Kidney epithelial cell (primary cell): ENCODE results near the gene MAN1A2. TPM values are rescaled to one million over a fixed set of nuclear protein-coding genes. Genes with fewer than 3 reads are reported as not detected.

Experiments
- DNase-seq: peaks from one replicate; pipeline ENCODE4 v3.0.0-alpha.2; 2010; ENCODE audit warnings: low read depth
- H3K27me3 ChIP-seq: 2 replicates; pipeline ENCODE4 v1.6.0; 2011; ENCODE audit warnings: low read length; ENCODE audit not compliant: control insufficient read depth, insufficient read depth
- H3K36me3 ChIP-seq: 2 replicates; pipeline ENCODE4 v1.5.1; 2011; ENCODE audit warnings: low read length; ENCODE audit not compliant: control insufficient read depth, insufficient read depth
- H3K4me3 ChIP-seq: 2 replicates; pipeline ENCODE4 v1.5.1; 2011; ENCODE audit warnings: low read depth, mild to moderate bottlenecking, control low read depth, low read length
- total RNA-seq: library from RNA; depleted of rRNA; stranded (reverse); fragments of >200 nt; gene quantifications from 2 replicates; pipeline ENCODE4 v1.2.3, GENCODE V29; 2015
- TF ChIP-seq, protein P1 (sequence below): IDR thresholded peaks from 2 replicates; pipeline ENCODE4 v1.5.1; 2011; ENCODE audit warnings: mild to moderate bottlenecking, moderate library complexity, low read length, control low read depth, inconsistent platforms; ENCODE audit not compliant: insufficient read depth, poor library complexity, severe bottlenecking

The MAN1A2 gene
- total RNA-seq, 1 donor from 2014 or later, result 22.0 TPM

DNA sequence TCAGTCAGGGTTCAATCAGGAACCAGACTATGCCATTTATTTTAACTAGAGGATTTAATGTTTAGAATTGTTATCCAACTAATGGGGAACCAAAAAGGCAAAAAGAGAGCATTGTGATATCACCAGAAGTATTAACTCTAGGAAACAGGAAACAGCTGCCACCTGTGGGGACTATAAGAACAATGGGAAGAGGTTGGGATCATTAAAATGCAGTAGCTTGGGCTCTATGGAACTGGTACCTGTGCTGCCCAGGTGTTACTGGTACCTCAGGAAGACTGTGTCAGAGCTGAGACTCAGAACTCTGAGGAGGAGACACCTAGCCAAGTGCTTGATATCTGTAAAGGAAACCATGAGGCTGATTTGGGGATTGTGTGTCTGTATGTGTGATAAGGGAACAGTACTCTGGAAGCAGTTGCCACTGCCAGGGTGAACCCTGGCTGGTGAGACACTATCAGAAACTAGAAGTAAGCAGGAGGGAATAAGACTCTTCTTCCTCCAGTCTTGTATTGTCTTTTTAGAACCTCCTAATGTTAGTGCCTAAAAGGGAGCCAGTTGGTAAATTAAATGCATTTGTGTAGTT, 49.4 kb downstream of the MAN1A2 start:
- TF ChIP-seq, protein P1, sequence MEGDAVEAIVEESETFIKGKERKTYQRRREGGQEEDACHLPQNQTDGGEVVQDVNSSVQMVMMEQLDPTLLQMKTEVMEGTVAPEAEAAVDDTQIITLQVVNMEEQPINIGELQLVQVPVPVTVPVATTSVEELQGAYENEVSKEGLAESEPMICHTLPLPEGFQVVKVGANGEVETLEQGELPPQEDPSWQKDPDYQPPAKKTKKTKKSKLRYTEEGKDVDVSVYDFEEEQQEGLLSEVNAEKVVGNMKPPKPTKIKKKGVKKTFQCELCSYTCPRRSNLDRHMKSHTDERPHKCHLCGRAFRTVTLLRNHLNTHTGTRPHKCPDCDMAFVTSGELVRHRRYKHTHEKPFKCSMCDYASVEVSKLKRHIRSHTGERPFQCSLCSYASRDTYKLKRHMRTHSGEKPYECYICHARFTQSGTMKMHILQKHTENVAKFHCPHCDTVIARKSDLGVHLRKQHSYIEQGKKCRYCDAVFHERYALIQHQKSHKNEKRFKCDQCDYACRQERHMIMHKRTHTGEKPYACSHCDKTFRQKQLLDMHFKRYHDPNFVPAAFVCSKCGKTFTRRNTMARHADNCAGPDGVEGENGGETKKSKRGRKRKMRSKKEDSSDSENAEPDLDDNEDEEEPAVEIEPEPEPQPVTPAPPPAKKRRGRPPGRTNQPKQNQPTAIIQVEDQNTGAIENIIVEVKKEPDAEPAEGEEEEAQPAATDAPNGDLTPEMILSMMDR, result no peak
- H3K36me3 ChIP-seq, result no peaks in the 10 kb centered on the region
- DNase-seq, result no peak

DNA sequence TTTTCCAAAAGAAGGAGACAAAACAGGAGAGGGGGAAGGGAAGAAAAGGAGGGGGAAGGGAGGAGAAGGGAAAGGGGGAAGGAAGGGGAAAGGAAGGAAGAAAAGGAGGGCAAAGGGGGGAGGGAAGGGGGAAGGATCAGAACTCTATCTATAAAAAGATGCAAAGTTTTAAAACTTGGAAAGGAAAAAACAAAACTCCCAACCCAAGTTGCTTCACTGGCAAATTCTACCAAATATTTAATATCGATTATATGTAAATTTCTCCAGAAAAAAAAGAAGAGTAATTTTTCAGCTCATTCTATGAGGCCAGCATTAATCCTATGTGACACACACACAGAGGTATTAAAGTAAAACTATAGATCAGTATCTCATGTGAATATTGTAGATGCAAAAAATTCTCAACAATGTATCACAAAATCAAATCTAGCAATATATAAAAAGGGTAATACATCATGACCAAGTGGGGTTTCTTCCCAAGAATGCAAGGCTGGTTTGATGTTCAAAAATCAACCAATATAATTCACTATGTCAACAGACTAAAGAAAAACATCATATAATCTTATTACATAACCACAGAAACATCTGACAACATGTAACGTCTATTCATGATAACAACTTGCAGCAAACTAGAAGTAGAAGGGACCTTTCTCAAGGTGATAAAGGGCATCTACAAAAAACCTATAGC, 57.9 kb downstream of the MAN1A2 start:
- DNase-seq, result no peak
- no peaks in the 10 kb centered on the region for H3K36me3 ChIP-seq
- TF ChIP-seq, protein P1, result no peak
- H3K4me3 ChIP-seq, result no peak overlapping the region
- no peaks in the 10 kb centered on the region for H3K27me3 ChIP-seq

More for the DNA sequence above, 49.4 kb downstream of the MAN1A2 start:
- Histone ChIP-seq H3K4me3 (no peak overlapping the region), H3K27me3 (no peaks in the 10 kb centered on the region)

DNA sequence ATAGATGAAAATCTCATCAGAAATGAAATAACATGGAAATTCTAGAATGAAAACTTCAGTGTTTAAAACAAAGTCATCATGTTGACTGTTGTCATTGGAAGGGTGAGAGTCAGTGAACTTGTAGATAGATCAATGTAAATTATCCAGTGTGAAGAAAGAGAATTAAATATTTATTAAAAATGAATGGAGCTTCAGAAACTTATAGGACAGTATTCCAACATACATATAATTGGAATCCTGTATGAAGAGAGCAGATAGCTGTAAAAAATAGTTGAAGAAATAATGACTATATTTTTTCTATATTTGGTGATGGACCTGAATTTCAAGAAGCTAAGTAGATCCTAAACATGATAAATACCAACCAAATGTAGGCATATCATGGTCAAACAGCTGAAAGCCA, 60.0 kb downstream of the MAN1A2 start:
- TF ChIP-seq, protein P1, result no peak
- DNase-seq, result no peak
- Histone ChIP-seq H3K4me3 (no peak overlapping the region), H3K27me3 (no peaks in the 10 kb centered on the region), H3K36me3 (no peaks in the 10 kb centered on the region)

DNA sequence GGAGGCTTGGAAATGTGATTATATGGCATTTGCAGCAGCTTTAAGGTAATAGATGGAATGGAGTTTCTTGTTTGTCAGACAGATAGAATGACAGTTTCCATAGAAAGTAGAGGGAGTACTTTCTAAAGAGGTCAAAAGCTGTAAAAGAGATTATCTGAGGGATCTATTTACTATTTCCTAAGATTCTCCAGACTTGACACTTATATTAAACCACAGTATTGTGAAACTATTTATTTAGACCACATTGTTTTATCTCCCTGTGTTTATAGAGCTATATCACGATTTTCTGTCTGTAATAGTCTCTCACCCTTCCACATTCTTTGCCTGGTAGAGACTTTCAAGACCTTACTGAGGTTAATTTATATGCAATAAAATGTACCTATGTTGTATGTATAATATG, 66.7 kb downstream of the MAN1A2 start:
- DNase-seq, result no peak
- H3K27me3 ChIP-seq, result no peaks in the 10 kb centered on the region
- TF ChIP-seq, protein P1, result no peak
- H3K36me3 ChIP-seq, result no peaks in the 10 kb centered on the region
- H3K4me3 ChIP-seq, result no peak overlapping the region

DNA sequence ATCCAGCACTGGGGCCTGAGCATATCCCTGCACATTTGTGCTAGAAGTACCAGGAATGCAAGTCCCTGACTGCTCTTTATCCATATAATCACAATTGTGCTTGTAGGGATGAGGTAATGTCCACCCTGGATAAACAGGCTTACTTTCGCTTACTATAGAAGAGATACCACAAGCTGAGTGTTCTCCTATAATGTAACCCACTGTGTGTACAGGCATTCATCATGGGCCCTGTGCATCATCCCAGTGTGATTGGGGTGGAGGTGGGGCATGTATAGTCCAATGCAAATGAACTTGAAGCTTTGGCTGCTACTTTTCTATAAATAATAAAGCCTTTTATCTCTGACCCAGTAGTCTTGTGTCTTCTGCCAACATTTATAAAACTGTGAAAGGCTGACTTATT, 69.3 kb downstream of the MAN1A2 start:
- Histone ChIP-seq H3K4me3 (no peak overlapping the region), H3K36me3 (no peaks in the 10 kb centered on the region), H3K27me3 (no peaks in the 10 kb centered on the region)
- DNase-seq, result no peak
- TF ChIP-seq, protein P1, result no peak

DNA sequence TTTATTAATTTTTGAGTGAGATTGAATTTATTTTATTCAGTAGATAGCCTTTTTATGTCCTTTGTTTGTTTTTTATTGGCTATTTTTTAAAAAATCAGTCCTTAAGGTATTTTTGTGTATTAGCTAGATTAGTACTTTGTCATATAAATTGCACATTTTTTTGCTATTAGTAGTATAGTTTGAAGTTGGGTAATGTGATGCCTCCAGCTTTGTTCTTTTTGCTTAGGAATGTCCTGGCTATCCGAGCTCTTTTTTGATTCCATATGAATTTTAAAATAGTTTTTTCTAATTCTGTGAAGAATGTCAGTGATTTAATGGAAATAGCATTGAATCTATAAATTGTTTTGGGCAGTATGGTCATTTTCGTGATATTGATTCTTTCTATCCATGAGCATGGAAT, 80.4 kb downstream of the MAN1A2 start:
- Histone ChIP-seq H3K27me3 (no peaks in the 10 kb centered on the region), H3K36me3 (no peaks in the 10 kb centered on the region), H3K4me3 (no peak overlapping the region)
- TF ChIP-seq, protein P1, result no peak
- no peak for DNase-seq
